Measurements from ENCODE around the gene WASL.

DNA sequence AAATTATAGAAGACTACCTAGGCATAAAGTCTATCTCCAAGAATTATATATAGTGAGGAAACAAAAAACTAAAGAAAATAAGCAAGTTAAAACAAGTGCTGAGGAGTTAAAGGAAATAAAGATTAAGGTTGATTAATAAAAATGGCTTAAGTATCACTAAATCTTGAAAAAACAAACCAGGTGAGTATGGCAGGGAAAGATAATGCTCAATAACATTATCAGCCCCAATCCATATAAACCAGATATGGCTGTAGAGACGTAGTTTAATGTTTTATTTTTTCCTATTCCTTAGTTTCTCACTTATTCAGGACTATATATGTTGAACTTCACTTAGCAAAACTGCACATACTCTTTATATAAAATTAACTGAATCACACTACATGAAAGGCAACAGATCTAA is 4.4 kb downstream of the WASL start:
- TF ChIP-seq POLR2AphosphoS5 (IDR thresholded peaks at IDR 0.05) (no peak), POLR2A (IDR thresholded peaks at IDR 0.05) (no peak)
- TF ChIP-seq, protein P1, sequence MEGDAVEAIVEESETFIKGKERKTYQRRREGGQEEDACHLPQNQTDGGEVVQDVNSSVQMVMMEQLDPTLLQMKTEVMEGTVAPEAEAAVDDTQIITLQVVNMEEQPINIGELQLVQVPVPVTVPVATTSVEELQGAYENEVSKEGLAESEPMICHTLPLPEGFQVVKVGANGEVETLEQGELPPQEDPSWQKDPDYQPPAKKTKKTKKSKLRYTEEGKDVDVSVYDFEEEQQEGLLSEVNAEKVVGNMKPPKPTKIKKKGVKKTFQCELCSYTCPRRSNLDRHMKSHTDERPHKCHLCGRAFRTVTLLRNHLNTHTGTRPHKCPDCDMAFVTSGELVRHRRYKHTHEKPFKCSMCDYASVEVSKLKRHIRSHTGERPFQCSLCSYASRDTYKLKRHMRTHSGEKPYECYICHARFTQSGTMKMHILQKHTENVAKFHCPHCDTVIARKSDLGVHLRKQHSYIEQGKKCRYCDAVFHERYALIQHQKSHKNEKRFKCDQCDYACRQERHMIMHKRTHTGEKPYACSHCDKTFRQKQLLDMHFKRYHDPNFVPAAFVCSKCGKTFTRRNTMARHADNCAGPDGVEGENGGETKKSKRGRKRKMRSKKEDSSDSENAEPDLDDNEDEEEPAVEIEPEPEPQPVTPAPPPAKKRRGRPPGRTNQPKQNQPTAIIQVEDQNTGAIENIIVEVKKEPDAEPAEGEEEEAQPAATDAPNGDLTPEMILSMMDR (IDR thresholded peaks at IDR 0.05), result no peak

All from breast epithelium (tissue), 3 donors.